GM18505 (cell line): Measurements from ENCODE around the gene GSTM3.

Source experiments
- ATAC-seq: cut with Tn5 transposase; IDR thresholded peaks from one replicate; pipeline ENCODE4 v1.9.1; 2021; ENCODE audit not compliant: unreplicated experiment
- POLR2A ChIP-seq: IDR thresholded peaks from 4 replicates; pipeline ENCODE4 v1.6.1; 2011; ENCODE audit warnings: borderline replicate concordance; ENCODE audit not compliant: insufficient read depth, insufficient read length; ENCODE audit errors: extremely low read depth

The GSTM3 gene

GRCh38 chr1:109782927-109783326 lies 42.1 kb upstream of the GSTM3 start:
- no peak for ATAC-seq
- TF ChIP-seq POLR2A = no peak

- no peak for ATAC-seq
- no peak for TF ChIP-seq POLR2A
Measured at GRCh38 chr1:109782514-109782913, 41.7 kb upstream of the GSTM3 start.

- no peak for TF ChIP-seq POLR2A
- no peak for ATAC-seq
Measured at GRCh38 chr1:109781806-109782205, 41.0 kb upstream of the GSTM3 start.

- no peak for TF ChIP-seq POLR2A
- ATAC-seq = no peak
Measured at GRCh38 chr1:109780982-109781381, 40.1 kb upstream of the GSTM3 start.

- no peak for ATAC-seq
- TF ChIP-seq POLR2A = no peak
Measured at GRCh38 chr1:109777980-109778625, 37.3 kb upstream of the GSTM3 start.

- ATAC-seq = no peak
Measured at GRCh38 chr1:109777436-109777835, 36.6 kb upstream of the GSTM3 start.

GRCh38 chr1:109776911-109777310 lies 36.1 kb upstream of the GSTM3 start:
- ATAC-seq = no peak
- TF ChIP-seq POLR2A = no peak

More at GRCh38 chr1:109777436-109777835, 36.6 kb upstream of the GSTM3 start:
- no peak for TF ChIP-seq POLR2A

- no peak for TF ChIP-seq POLR2A
- no peak for ATAC-seq
Measured at GRCh38 chr1:109776206-109776835, 35.5 kb upstream of the GSTM3 start.

- no peak for TF ChIP-seq POLR2A
- ATAC-seq = no peak
Measured at GRCh38 chr1:109775398-109775797, 34.6 kb upstream of the GSTM3 start.

GRCh38 chr1:109773900-109774485 lies 33.2 kb upstream of the GSTM3 start:
- no peak for ATAC-seq

GRCh38 chr1:109773203-109773899 lies 32.5 kb upstream of the GSTM3 start:
- ATAC-seq = no peak
- TF ChIP-seq POLR2A = no peak

More at GRCh38 chr1:109773900-109774485, 33.2 kb upstream of the GSTM3 start:
- TF ChIP-seq POLR2A = no peak

GRCh38 chr1:109772658-109773202 lies 31.9 kb upstream of the GSTM3 start:
- ATAC-seq = no peak
- no peak for TF ChIP-seq POLR2A
